GM23248 (cell line): Measurements from ENCODE around the gene STAM. TPM values are rescaled to one million over a fixed set of nuclear protein-coding genes. Genes with fewer than 3 reads are reported as not detected.

ENCODE experiments used
- DNase-seq: peaks from one replicate; pipeline ENCODE4 v3.0.0-alpha.2; 2015
- H2AFZ ChIP-seq: fragments of 200-600 bp; sonication (generic); 2 replicates; pipeline ENCODE4 v1.6.1; 2016; ENCODE audit warnings: antibody characterized with exemption
- H3F3A ChIP-seq: fragments of 200-600 bp; sonication (generic); 2 replicates; pipeline ENCODE4 v1.6.1; 2016; ENCODE audit warnings: mild to moderate bottlenecking, antibody characterized with exemption, mixed run types; ENCODE audit not compliant: insufficient read depth
- H3K27ac ChIP-seq: fragments of 200-600 bp; sonication (generic); 2 replicates; pipeline ENCODE4 v1.5.1; 2016; ENCODE audit warnings: mild to moderate bottlenecking
- H3K27me3 ChIP-seq: fragments of 200-600 bp; sonication (generic); replicated peaks from 2 replicates; pipeline ENCODE4 v1.6.1; 2016; ENCODE audit warnings: mild to moderate bottlenecking; ENCODE audit not compliant: insufficient read depth
- H3K36me3 ChIP-seq: fragments of 200-600 bp; sonication (generic); 2 replicates; pipeline ENCODE4 v1.6.1; 2016; ENCODE audit warnings: low read depth, mild to moderate bottlenecking
- H3K4me1 ChIP-seq: fragments of 200-600 bp; sonication (generic); 2 replicates; pipeline ENCODE4 v1.6.1; 2016; ENCODE audit warnings: mild to moderate bottlenecking; ENCODE audit not compliant: insufficient read depth
- H3K4me2 ChIP-seq: fragments of 200-600 bp; sonication (generic); one replicate; pipeline ENCODE4 v1.6.1; 2016; ENCODE audit warnings: mild to moderate bottlenecking; ENCODE audit not compliant: unreplicated experiment
- H3K4me3 ChIP-seq: fragments of 200-600 bp; sonication (generic); 2 replicates; pipeline ENCODE4 v1.5.1; 2016; ENCODE audit warnings: mild to moderate bottlenecking
- H3K79me2 ChIP-seq: fragments of 200-600 bp; sonication (generic); 2 replicates; pipeline ENCODE4 v1.6.1; 2016; ENCODE audit warnings: mild to moderate bottlenecking; ENCODE audit not compliant: insufficient read depth
- H3K9ac ChIP-seq: fragments of 200-600 bp; sonication (generic); 2 replicates; pipeline ENCODE4 v1.6.1; 2016; ENCODE audit warnings: mild to moderate bottlenecking
- H3K9me2 ChIP-seq: fragments of 200-600 bp; sonication (generic); 2 replicates; pipeline ENCODE4 v1.6.1; 2016; ENCODE audit warnings: mixed run types, mild to moderate bottlenecking, moderate library complexity; ENCODE audit not compliant: insufficient read depth
- H3K9me3 ChIP-seq: fragments of 200-600 bp; sonication (generic); one replicate; pipeline ENCODE4 v1.6.1; 2017; ENCODE audit warnings: low read depth
- H4K20me1 ChIP-seq: fragments of 200-600 bp; sonication (generic); 2 replicates; pipeline ENCODE4 v1.6.0; 2016; ENCODE audit not compliant: insufficient read depth
- EZH2 ChIP-seq: fragments of 200-600 bp; sonication (generic); IDR thresholded peaks from 2 replicates; pipeline ENCODE4 v1.6.1; 2018; ENCODE audit warnings: antibody characterized with exemption, mild to moderate bottlenecking; ENCODE audit not compliant: insufficient read depth, poor library complexity, severe bottlenecking
- EZH2phosphoT487 ChIP-seq: fragments of 200-600 bp; sonication (generic); IDR thresholded peaks from 2 replicates; pipeline ENCODE4 v1.6.1; 2018; ENCODE audit warnings: antibody characterized with exemption, moderate library complexity, mild to moderate bottlenecking, low read depth; ENCODE audit not compliant: insufficient read depth
- WGBS, 2 experiments: methylation state at CpG; one replicate each; pipeline ENCODE4 v1.1.6; 2015 to 2017; ENCODE audit warnings: low lambda C conversion rate in 2 of 2, low coverage in 1 of 2; ENCODE audit errors: missing lambda C conversion rate in 2 of 2; 5-methylcytosine and 5-hydroxymethylcytosine counted together
- in situ Hi-C: fragments of 300-500 bp; cut with MboI; formaldehyde crosslinking; loops from 2 replicates; pipeline ENCODE4 v1.15.0; 2020
- polyA plus RNA-seq: library from polyadenylated mRNA; unstranded; fragments of >200 nt; fragmentation: Nextera tagmentation; extraction: Ambion mirVana; gene quantifications from 2 replicates; pipeline ENCODE4 v1.2.1, GENCODE V29; 2016
- total RNA-seq: library from RNA; depleted of rRNA; stranded (reverse); fragments of >200 nt; shearing (Covaris generic); gene quantifications from 2 replicates; pipeline ENCODE4 v1.2.3, GENCODE V29; 2014

STAM gene
- total and polyA plus RNA-seq, 2 experiments from 2014 or later: 25.2 to 29.2 TPM

DNA sequence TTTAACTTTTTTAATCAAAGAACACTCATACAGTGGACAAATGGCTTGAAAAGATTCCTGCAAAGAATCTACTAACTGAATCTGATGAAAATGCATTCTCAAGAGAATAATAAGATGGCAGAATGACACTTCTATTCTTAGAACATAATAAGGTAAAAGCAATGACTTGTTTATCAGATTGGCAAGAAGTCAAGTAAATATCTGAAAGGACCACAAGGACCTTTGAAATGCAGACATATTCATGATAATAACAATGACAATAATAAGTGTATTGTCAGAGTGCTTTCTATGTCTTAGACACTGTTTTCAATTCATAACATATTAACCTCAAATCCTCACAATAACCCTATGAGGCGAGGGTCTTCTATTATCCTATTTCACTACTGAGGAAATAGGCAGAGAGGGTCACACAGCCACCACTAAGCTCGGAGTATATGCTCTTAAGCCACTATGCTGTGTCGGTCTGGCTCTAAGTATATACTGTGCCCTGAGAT lies 37.4 kb upstream of the STAM start:
- H3K9ac ChIP-seq: no peak overlapping the region
- H3K36me3 ChIP-seq: peaks cover 5% of the 10 kb centered on the region; the same call in 1 of the 2 replicates
- no peaks in the 10 kb centered on the region for H3K9me3 ChIP-seq
- no peaks in the 10 kb centered on the region for H3K27me3 ChIP-seq
- H3K4me2 ChIP-seq: no peak overlapping the region
- no peaks in the 10 kb centered on the region for H3F3A ChIP-seq
- no peaks in the 10 kb centered on the region for H4K20me1 ChIP-seq
- H3K9me2 ChIP-seq: no peaks in the 10 kb centered on the region
- H3K79me2 ChIP-seq: peaks cover 37% of the 10 kb centered on the region
- H3K27ac ChIP-seq: no peak overlapping the region
- 86 to 91% methylated on average over 3 of the region's 3 CpGs for WGBS, 2 experiments
- H3K4me3 ChIP-seq: no peak overlapping the region
- H2AFZ ChIP-seq: no peak overlapping the region
- H3K4me1 ChIP-seq: no peaks in the 10 kb centered on the region
- TF ChIP-seq EZH2: no peak
- TF ChIP-seq EZH2phosphoT487: no peak
- DNase-seq: no peak
- in situ Hi-C loops: loop anchor here (10.0 to 25.0 kb wide), 2 partner anchors 128 to 631 kb away; no protein-coding TSS in a partner anchor

DNA sequence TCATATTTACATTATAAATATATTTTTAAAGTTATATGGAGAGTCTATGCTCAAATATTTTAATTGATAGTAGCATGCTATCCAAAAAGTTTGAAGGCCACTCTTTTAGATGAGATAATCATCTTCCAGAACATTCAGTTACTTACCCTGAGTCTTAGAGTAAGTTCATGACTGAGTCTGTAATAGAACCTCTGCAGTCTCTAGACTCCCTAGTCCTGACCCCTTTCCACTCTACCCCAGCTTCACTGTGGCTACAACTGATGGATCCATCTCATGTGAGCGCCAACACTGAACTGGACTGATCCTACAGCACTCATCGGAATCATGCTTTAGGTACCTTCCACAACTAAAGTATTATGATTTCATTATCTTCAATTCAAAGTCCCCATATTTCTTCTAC lies 36.9 kb upstream of the STAM start:
- in situ Hi-C loops: loop anchor here (10.0 to 25.0 kb wide), 2 partner anchors 128 to 630 kb away; no protein-coding TSS in a partner anchor
- Histone ChIP-seq H3K9ac (no peak overlapping the region), H3K36me3 (peaks cover 5% of the 10 kb centered on the region; the same call in 1 of the 2 replicates), H3K9me3 (no peaks in the 10 kb centered on the region), H2AFZ (no peak overlapping the region), H4K20me1 (no peaks in the 10 kb centered on the region), H3K4me1 (no peaks in the 10 kb centered on the region), H3K4me2 (no peak overlapping the region), H3K27me3 (no peaks in the 10 kb centered on the region), H3K4me3 (no peak overlapping the region), H3F3A (no peaks in the 10 kb centered on the region), H3K79me2 (peaks cover 41% of the 10 kb centered on the region), H3K9me2 (no peaks in the 10 kb centered on the region), H3K27ac (no peak overlapping the region)
- 30 to 32% methylated on average over 2 of the region's 2 CpGs for WGBS, 2 experiments
- TF ChIP-seq EZH2: no peak
- TF ChIP-seq EZH2phosphoT487: no peak
- no peak for DNase-seq

DNA sequence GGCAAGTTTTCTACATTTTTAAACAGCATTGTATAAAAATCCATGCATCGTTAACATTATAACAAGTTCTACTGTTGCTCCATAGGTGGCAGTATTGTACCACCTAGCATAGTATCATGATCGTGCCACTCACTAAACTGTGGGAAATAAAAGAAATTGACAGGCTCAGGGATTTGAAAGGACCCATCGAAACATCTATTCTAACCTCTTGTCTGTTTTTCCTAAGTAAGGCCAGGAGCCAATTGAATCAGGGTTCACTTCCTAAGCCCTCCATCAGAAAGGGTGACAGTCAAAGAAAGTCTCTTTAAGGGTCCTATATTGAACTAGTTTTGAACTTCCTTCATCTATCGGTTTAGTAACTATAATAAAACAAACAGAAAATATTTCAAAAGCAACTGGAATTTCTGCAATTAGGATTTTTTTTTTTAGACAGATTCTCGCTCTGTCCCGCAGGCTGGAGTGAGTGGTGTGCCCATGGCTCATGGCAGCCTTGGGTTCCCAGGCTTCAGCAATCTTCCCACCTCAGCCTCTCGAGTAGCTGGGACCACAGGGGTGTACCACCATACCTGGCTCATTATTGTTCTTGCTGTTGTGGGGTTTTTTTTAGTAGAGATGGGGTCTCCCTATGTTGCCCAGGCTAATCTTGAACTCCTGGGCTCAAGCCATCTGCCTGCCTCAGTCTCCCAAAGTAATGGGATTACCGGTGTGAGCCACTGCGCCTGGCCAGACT lies 36.2 kb upstream of the STAM start:
- H4K20me1 ChIP-seq: no peaks in the 10 kb centered on the region
- H3K9me3 ChIP-seq: no peaks in the 10 kb centered on the region
- H3K9ac ChIP-seq: no peak overlapping the region
- H3K27ac ChIP-seq: no peak overlapping the region
- H3K4me3 ChIP-seq: peak overlapping the region; percentile 24; the same call in 1 of the 2 replicates
- peak overlapping the region; percentile 20 for H2AFZ ChIP-seq
- H3K4me1 ChIP-seq: no peaks in the 10 kb centered on the region
- H3K79me2 ChIP-seq: peaks cover 49% of the 10 kb centered on the region
- in situ Hi-C loops: loop anchor here (10.0 to 25.0 kb wide), 2 partner anchors 127 to 630 kb away; no protein-coding TSS in a partner anchor
- no peaks in the 10 kb centered on the region for H3K9me2 ChIP-seq
- no peaks in the 10 kb centered on the region for H3K27me3 ChIP-seq
- no peak for TF ChIP-seq EZH2
- no peak for TF ChIP-seq EZH2phosphoT487
- DNase-seq: peak; percentile 75
- WGBS, 2 experiments: 47% methylated on average over 9 of the region's 9 CpGs
- H3K4me2 ChIP-seq: peak overlapping the region; percentile 19
- no peaks in the 10 kb centered on the region for H3F3A ChIP-seq
- no peaks in the 10 kb centered on the region for H3K36me3 ChIP-seq

DNA sequence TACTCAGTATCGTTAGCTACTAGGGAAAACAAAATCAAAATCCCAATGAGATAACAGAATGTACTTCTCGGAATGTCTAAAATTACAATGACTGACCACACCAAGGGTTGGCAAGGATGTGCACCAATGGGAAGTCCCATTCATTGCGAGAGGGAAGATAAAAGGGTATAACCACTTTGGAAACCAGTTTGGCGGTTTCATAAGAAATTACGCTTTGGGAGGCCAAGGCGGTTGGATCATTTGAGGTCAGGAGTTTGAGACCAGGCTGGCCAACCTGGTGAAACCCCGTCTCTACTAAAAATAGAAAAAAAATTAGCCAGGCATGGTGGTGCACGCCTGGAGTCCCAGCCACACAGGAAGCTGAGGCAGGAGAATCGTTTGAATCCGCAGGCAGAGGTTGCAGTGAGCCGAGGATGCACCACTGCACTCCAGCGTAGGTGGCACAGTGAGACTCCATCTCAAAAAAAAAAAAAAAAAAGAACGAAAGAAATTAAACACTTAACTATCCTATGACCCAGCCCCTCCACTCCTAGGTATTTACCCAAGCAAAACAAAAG lies 34.4 kb upstream of the STAM start:
- H3K9me2 ChIP-seq: no peaks in the 10 kb centered on the region
- no peaks in the 10 kb centered on the region for H4K20me1 ChIP-seq
- H3K4me3 ChIP-seq: no peak overlapping the region
- no peak overlapping the region for H3K9ac ChIP-seq
- H2AFZ ChIP-seq: no peak overlapping the region
- WGBS, 2 experiments: 93 to 94% methylated on average over 13 of the region's 13 CpGs
- no peak overlapping the region for H3K27ac ChIP-seq
- DNase-seq: no peak
- H3K36me3 ChIP-seq: no peaks in the 10 kb centered on the region
- TF ChIP-seq EZH2phosphoT487: no peak
- no peak for TF ChIP-seq EZH2
- no peak overlapping the region for H3K4me2 ChIP-seq
- H3K27me3 ChIP-seq: no peaks in the 10 kb centered on the region
- H3K4me1 ChIP-seq: no peaks in the 10 kb centered on the region
- no peaks in the 10 kb centered on the region for H3K9me3 ChIP-seq
- H3F3A ChIP-seq: no peaks in the 10 kb centered on the region
- in situ Hi-C loops: loop anchor here (10.0 to 25.0 kb wide), 2 partner anchors 125 to 628 kb away; no protein-coding TSS in a partner anchor
- H3K79me2 ChIP-seq: peaks cover 63% of the 10 kb centered on the region
